ENCODE measurements around the gene SPEN.

- no peak for TF ChIP-seq CTCF (IDR thresholded peaks at IDR 0.05)
- TF ChIP-seq POLR2A (IDR thresholded peaks at IDR 0.05): no peak
These were observed 97.7 kb downstream of the SPEN start for GRCh38 chr1:15945011-15945831.
